GM12873 (cell line): ENCODE results near the gene OPRD1.

Experiments used
- CTCF ChIP-seq: IDR thresholded peaks from 2 replicates; pipeline ENCODE4 v1.5.1; 2012; ENCODE audit warnings: low read depth, mild to moderate bottlenecking, moderate library complexity, low read length, control low read depth; ENCODE audit not compliant: insufficient read depth; ENCODE audit errors: missing control alignments

OPRD1 gene

GRCh38 chr1:28811766-28812668 is at the start of gene OPRD1:
OPRD1 (plus strand) TSS chr1:28812170; CDS start chr1:28812384, 214 bp downstream.
- no peak for TF ChIP-seq CTCF

- no peak for TF ChIP-seq CTCF
These were observed 45.3 kb upstream of the OPRD1 start for GRCh38 chr1:28766532-28767183.

GRCh38 chr1:28770601-28771165 is 41.3 kb upstream of the OPRD1 start:
- no peak for TF ChIP-seq CTCF

GRCh38 chr1:28773105-28773504 is 38.9 kb upstream of the OPRD1 start:
- TF ChIP-seq CTCF, result no peak

- TF ChIP-seq CTCF, result no peak
These were observed 36.6 kb upstream of the OPRD1 start for GRCh38 chr1:28775121-28775942.

- no peak for TF ChIP-seq CTCF
These were observed 35.6 kb upstream of the OPRD1 start for GRCh38 chr1:28776341-28776740.
